HG03095 (cell line): ENCODE measurements around the gene FRMPD4.

ENCODE experiments used
- ATAC-seq: cut with Tn5 transposase; IDR thresholded peaks from one replicate; pipeline ENCODE4 v1.9.1; 2021; ENCODE audit warnings: moderate library complexity; ENCODE audit not compliant: unreplicated experiment

The FRMPD4 gene

DNA sequence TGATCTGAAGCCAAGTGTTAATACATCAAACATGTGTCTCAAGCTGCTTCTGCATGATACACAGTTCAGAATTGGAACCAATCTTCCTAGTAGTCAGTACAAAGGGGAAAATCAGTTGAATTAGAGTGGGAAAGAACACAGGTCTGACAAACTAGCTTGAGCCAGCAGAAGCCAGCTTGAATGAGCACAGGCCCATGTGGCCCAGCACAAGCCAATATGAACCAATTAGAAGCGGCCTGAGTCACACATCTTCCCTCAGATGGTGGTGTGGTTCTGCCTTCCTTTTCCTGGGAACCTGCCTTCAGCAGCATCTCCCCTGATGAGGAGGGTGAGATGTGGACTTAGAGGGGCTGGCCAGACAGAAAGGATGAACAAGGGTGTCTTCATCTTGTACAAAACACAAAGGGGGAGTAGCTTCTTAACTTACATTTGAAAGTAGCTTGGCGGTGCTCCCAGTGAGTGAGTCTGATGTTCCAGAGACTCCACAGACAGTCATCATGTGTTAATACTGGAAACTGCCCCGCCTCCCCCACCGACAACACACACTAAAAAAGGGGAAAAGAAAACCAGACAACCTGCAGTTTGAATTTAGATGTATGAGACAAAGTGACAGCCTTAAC, 72.0 kb downstream of the FRMPD4 start:
- no peak for ATAC-seq

DNA sequence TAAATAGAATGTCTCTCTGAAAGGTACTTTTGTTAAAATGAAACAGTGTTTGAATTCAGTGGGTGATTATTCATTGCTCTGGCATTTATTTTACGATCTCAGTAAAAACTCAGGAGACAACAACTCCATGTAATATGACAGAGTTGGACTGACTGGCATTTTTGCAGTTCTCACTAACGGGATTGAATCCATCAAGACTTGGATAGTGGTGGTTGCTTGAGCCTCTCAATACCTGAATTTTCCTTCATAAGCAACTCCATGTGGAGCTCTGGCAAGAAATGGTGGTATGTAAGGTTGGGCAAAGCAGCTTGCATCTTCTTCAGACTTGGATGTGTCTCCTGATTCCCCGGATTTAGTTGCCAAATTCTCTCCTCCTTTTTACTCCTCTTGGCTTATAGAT, 72.7 kb downstream of the FRMPD4 start:
- ATAC-seq = no peak

DNA sequence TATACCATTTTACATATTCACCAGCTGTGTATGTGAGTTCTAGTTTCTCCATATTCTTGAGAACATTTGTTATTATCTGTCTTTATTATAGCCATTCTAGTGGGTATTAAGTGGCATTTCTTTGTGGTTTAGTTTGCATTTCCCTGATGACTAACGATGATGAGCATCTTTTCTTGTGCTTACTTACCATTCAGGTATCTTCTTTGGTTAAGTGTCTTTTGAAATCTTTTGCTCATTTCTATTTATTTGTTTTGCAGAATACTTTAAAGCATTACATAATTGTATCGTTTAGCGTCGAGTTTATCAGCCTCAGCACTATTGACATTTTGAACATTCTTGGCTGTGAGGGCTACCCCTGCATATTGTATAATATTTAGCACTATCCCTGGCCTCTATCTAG, 85.4 kb downstream of the FRMPD4 start:
- ATAC-seq = no peak

DNA sequence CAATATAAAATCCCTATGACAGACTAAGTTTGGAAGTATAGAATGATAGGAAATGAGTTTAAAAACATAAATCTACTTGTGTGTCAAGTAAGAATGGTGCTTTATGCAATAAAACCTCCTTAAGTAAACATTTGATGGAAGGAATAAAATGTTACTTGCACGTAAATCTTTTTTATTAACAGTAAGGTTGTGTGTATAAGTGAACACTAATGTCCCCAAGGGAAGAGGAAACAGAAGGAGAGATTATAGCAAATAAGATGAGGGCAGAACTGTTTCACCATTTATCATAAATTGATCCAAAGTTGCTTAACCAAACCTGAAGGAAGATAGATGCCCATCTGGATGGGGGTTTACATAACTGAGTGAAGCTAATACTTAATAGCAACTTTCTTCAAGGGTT, 86.8 kb downstream of the FRMPD4 start:
- ATAC-seq = no peak

DNA sequence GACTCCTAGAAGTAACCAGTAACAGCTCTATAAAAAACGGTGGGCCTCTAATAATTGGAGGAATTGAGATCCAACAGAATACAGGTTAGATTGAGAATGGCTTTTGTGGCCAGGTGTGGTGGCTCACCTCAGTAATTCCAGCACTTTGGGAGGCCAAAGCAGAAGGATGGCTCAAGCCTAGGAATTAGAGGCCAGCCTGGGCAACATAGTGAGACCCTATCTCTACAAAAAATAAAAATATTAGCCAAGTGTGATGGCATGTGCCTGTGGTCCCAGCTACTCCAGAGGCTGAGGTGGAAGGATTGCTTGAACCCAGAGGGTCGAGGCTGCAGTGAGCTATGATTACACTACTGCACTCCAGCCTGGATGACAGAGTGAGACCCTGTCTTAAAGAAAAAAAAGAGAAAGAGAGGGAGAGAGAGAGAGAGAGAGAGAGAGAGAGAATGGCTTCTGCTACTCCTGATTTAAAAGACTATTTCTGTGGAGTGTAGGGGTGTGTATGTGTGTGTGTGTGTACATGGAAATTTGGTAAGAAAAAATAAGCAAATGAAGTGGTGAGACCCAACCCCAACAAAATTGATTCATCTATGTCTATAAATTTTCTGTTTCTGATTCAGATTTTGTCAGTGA, 89.3 kb downstream of the FRMPD4 start:
- no peak for ATAC-seq

DNA sequence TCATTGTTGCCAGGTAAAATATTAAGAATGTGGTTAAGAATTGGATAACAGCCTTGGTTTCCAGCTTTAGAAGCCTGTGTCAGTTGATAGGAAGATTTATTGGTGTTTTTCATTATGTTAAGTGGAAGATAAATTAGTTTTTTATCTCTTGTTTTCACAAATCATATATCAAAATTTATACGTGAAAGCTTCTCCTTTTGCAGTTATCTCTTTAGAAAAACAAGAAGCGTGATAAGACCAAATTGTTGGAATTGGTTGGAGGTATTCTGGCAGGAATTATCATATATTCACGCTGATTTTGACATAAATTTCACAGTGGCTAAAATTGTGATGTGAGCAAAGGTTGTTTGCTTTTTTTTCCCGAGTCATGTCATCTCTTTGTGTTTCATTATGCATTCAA, 90.6 kb downstream of the FRMPD4 start:
- no peak for ATAC-seq

DNA sequence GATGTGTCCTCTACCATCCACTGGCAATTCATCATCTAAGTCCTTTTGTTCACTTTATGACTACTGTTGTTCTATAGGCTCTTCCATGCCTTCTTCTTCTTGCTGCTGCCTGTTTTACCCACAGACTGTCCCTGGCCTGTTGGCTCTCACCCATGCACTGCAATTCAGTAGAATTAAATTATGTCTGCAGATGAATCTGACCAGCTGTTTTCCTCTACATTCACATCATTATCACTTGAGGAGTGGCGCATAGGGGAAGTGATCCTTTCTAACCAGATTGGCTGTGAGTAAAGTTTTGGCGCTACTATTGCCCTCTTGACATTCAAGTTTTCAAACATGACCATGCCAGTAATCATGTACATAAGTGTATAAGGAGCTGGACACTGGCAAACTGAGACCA, 91.7 kb downstream of the FRMPD4 start:
- no peak for ATAC-seq

DNA sequence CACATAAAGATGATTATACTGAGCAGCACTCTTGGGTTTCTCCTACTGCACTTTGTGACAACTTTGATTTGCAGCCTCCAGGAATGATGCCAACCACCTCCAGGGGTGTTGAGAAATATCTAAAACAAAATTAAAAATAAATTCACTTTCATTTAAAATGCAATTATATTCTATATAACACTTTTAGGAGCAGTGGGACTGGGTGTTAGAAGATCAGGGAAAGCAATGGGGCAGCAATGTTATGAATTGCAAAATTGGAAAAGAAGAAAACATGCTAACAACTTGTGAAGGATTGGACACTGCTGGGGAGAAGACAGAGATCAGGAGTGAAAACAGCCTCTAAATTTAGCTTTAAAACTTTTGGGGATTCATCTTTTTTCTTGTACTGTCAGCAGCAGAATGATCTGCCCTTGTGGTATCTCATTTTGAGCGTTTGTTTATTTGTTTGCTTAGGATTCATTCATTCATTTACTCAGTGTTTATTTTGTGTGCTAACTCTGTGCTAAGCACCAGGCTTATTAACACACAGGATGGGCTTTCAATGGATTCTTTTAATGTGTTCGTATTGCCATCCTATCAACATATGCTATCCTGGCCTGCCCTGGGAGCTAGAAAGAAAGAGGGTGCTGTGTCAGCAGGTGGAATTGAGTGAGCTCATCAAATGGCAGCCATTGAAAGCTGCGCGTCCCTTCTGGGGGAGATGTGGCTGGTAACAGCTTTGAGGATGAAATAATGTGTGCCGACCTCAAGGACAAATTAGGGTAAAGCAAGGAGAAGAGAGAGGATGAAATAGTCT, 96.5 kb downstream of the FRMPD4 start:
- no peak for ATAC-seq

DNA sequence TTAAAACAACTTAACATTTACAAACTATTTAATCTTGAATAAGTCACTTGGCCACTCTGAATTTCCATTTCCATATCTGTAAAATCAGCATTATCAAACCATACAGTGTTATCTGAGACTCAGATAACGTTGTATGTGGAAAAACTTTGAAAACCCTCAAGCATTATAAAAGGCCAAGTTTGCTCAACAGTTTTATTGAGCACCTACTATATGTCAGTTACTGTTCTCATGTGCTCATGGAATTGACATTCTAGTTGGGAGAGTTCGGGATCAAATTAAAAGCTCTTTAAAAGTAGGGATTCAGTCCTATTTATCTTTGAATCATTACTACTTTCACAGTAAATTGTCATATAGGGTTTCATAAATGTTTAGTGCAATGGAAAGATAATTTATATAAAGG, 97.9 kb downstream of the FRMPD4 start:
- no peak for ATAC-seq

DNA sequence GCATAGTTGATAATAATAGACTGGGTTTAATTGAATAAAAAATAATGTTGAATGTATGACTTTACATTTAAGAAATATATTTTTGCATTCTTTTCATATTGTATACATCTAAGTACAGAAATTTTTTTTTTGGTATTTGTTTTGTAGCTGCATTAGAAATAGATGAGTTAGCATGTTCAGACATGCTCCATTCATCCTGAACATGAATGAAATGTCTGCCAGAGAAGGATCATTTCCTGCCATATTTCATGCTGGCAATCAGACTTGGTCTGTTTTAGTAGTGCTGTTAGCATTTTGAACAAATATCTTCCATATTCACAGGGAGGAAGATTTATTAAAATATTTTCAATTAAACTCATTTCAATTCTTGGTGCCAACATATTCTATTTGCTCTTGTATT, 98.9 kb downstream of the FRMPD4 start:
- ATAC-seq = no peak

DNA sequence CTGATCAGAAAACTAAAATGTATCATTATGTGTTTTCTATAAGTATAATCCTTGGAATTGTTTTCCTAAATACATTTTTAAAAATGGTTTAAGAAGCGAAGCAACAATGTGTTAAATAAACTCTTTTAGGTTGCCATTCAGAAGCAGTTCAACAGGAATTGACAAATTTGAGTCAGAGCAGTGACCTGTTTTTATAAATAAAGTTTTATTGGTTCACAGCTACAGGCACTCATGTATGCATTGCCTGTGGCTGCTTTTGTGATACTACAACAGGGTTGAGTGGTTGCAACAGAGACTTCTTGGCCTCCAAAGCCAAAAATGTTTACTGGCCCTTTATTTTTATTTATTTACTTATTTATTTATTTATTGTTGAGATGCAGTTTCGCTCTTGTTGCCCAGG, 99.5 kb downstream of the FRMPD4 start:
- ATAC-seq = no peak

DNA sequence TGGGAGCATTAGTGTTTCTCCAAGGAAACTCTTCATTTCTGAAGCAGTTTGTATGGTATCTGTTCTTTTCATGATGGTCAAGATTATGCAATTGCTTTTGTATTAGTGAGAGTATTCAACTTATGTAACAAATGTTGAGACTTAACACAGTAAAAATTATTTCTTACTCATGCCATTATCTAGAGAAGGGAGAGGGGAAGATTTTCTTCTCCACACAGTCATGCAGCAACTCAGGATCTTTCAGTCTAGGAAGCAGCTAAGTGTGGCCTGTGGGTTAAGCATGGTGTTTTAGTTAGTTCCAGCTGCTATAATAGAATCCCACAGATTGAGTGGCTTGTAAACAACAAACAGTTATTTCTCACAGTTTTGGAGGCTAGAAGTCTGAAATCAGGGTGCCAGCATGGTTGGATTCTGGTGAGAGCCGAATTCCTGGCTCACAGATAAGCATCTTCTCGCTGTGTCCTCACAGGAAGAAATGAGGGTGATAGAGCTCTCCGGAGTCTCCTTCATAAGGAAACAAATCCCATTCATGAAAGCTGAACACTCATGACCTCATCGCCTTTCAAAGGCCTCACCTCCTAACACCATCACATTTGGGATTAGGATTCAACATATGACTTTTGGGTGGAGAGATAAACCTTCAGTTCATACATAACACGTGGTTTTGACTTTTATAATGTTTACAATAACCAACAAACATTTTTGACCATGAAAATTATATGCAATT, 101.2 kb downstream of the FRMPD4 start:
- no peak for ATAC-seq

DNA sequence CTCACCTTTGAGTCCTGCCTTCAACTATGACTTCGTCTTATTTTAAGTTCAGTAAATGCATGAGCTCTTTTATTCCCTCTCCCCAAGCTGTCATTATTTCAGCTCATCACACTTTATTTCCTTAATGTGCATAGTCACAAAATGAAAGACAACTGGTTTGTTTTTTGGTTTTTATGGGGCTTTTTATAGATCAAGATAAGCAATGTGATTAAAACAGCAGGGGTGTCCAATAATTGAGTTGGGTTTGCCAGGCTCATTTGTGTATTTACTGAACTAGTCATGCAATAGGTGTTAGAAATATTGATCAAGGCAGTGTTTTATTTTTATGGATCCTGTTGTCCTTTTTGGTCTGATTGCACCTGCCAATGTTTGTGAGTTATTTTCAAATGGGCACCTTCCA, 102.2 kb downstream of the FRMPD4 start:
- ATAC-seq = no peak

DNA sequence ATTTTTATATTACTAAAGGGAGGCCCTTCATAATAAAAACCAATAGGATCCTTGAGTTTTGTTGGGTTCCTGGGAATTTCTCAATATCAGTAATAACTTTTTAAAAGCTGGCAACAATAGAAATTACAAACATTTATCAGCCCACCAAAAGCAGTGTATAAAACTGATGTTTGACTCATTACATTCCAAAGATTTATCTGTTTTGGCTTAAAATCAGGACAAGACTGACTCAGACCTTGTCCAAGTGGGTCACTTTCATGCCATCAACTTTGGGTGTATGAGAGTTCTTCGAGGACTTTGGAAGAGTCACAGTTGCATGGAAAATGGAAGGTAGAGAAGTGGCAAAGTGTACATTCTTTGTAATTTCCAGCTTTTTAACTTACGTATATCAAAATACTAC, 102.8 kb downstream of the FRMPD4 start:
- no peak for ATAC-seq

DNA sequence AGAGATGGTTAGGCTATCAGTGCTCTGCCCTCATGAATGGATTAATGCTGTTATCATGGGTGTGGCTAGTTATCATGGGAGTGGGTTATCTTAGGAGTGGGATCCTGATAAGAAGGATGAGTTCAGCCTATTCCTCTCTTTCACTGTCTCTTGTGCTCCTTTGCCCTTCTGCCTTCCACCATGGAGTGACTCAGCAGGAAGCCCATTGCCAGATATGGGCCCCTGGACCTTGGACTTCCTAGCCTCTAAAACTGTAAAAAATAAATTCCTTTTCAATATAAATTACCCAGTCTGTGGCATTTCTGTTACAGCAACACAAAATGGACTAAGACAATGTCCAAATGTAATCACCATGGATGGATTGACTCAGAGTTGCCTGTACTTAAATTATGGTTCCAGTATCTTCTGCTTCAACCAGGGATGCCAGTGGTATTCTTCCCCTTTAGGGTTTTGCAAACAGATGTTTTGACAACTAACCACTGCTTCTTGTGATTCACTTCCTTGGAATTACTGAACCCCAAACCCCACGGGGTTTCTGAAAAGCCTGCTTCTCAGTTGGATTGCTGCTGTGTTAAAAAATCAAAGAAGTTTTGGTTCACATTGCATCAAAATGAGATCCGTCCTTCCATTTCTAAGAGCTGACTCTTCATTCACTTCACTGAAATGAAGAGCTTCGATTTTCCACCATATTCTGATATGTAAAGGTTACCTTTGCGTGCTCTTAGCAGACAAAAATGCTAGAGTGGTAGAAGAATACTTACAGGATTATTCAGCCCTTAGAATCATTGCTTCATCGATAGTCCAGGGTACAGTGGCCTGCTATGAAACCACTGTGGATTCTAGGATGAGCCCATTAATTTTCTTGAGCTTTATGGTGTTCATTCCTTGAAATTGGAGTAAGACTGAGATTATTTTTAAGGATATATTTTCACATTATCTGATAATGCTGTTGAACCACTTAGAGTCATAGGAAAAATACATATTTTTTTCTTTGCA, 107.7 kb downstream of the FRMPD4 start:
- no peak for ATAC-seq

DNA sequence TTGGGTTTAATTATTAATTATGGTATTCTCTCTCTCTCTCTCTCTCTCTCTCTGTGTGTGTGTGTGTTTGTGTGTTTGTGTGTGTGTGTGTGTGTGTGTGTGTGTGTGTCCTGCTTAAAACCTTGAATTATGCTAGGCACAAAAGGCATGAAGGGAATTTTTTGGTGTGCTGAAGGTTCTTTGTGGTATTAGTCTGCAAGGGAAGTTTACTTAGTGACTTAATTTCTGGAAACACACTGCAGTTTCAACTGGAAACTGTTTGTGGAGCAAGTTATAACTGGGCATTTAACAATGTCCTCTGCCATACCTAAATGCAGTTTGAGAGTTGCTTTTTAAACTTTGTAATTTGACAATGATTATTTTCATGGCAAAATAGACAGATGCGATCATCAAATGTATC, 111.7 kb downstream of the FRMPD4 start:
- ATAC-seq = no peak

DNA sequence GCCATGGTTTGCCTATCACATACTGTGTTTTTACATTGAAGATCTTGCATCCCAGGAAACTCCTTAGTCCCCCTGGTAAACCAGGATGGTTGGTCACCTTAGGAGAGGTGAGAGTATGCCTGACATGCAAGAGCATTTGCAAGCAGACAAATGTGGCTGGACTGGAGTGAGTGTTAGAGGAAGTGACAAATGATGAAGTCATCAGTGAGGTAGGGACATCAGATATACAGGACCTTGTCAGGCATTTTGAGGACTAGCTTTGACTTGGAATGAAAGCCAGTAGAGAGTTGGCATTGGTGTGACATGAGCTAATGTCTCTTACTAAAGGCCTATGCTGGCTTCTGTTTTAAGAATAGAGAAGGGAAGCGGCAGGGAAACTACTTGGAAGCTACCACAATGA, 124.9 kb downstream of the FRMPD4 start:
- no peak for ATAC-seq

DNA sequence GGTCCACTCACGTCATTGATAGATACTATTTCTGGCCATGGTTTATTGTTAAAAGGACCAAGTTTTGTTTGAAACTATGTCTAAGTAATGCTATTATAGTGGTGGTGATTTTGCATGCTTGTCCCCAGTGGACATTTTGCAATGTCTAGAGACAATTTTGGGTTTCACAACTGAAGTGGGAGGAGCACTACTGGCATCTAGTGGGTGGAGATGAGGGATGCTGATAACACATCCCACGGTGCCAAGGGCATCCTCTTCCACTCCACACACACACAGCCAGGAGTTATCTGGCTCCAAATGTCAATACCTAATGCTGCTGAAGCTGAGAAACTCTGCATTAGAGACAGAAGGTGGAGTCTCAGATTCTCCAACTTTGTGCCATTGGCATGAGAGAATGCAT, 131.2 kb downstream of the FRMPD4 start:
- ATAC-seq = no peak

DNA sequence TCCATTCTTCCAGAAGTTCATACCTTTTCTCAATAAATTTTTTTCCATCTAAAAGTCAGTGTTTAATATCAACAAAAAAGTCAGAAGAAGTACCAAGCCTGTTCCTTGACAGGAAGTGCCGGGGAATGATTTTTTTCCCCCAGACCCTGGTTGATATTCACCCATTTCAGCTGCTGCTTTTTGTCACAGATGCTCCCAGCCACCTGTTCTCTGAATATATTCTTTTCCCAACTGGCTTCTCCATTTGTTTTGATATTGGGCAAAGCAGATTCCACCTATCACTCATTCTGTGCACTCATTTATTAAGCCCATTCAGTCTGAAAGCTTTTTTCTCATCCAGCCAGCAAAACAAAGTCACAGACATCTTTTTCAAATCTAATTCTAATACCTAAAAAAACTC, 139.9 kb downstream of the FRMPD4 start:
- no peak for ATAC-seq

DNA sequence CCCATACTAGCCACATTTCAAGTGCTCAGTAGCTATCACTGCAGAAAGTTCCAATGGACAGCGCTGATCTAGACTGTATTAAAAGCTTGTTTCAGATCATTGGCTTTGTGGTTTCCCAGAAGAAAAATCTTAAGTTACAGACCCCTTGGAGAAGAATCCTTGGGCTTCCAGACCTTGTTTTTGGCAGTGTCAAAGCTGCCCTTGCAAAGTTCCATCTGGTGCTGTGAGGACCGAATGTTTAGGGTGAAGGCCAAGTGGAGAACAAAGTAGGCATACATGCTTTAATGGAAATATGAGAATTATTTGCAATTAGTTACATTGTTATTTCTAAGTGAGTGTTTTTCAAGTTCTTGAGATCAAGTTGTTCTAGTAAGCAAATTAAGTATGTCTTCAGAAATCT, 144.7 kb downstream of the FRMPD4 start:
- no peak for ATAC-seq
